Measurements from ENCODE around the gene RNASE7. TPM values are rescaled to one million over a fixed set of nuclear protein-coding genes. Genes with fewer than 3 reads are reported as not detected.
"Not testable (repeated sequence)": the region's sequence is repeated elsewhere in the genome, so short reads cannot be mapped to it uniquely, and the experiment has no call there.

The RNASE7 gene
- total RNA-seq, 1 donor from 2014 or later: not detected

GRCh38 chr14:21040941-21041340 is 1.2 kb upstream of the RNASE7 start:
- DNase-seq (ENCODE audit: low spot score in 2 of 2); FAIRE-seq: not testable (repeated sequence)

- FAIRE-seq (no peak), DNase-seq (ENCODE audit: low spot score in 2 of 2) (no peak)
Measured at GRCh38 chr14:21042918-21043317, 756 bp downstream of the RNASE7 start.

GRCh38 chr14:21043387-21043973 is 1.3 kb downstream of the RNASE7 start:
- FAIRE-seq: no peak
- no peak for DNase-seq (ENCODE audit: low spot score in 2 of 2)

GRCh38 chr14:21043974-21044618 is 1.9 kb downstream of the RNASE7 start:
- no peak for FAIRE-seq
- DNase-seq (ENCODE audit: low spot score in 2 of 2): no peak

GRCh38 chr14:21047378-21047781 is 5.2 kb downstream of the RNASE7 start:
- FAIRE-seq (no peak), DNase-seq (ENCODE audit: low spot score in 2 of 2) (no peak)

GRCh38 chr14:21048638-21049037 is 6.5 kb downstream of the RNASE7 start:
- no peak for DNase-seq (ENCODE audit: low spot score in 2 of 2)
- no peak for FAIRE-seq

GRCh38 chr14:21049271-21049673 is 7.1 kb downstream of the RNASE7 start:
- FAIRE-seq (no peak), DNase-seq (ENCODE audit: low spot score in 2 of 2) (no peak)

GRCh38 chr14:21050597-21050996 is 8.4 kb downstream of the RNASE7 start:
- FAIRE-seq (no peak), DNase-seq (ENCODE audit: low spot score in 2 of 2) (no peak)

GRCh38 chr14:21053184-21054122 is 11.3 kb downstream of the RNASE7 start:
- DNase-seq (ENCODE audit: low spot score in 2 of 2): no peak

GRCh38 chr14:21054123-21054767 is 12.1 kb downstream of the RNASE7 start:
- DNase-seq (ENCODE audit: low spot score in 2 of 2): no peak
- no peak for FAIRE-seq

More at GRCh38 chr14:21053184-21054122, 11.3 kb downstream of the RNASE7 start:
- no peak for FAIRE-seq

GRCh38 chr14:21054768-21055145 is 12.6 kb downstream of the RNASE7 start:
- DNase-seq (ENCODE audit: low spot score in 2 of 2) (no peak), FAIRE-seq (no peak)

- FAIRE-seq: no peak
Measured at GRCh38 chr14:21055432-21056117, 13.4 kb downstream of the RNASE7 start.

GRCh38 chr14:21056520-21057163 is 14.5 kb downstream of the RNASE7 start:
- FAIRE-seq (no peak), DNase-seq (ENCODE audit: low spot score in 2 of 2) (no peak)

More at GRCh38 chr14:21055432-21056117, 13.4 kb downstream of the RNASE7 start:
- no peak for DNase-seq (ENCODE audit: low spot score in 2 of 2)

- FAIRE-seq (no peak), DNase-seq (ENCODE audit: low spot score in 2 of 2) (no peak)
Measured at GRCh38 chr14:21057803-21058675, 15.9 kb downstream of the RNASE7 start, which contains the start of gene RNASE8. Gene RNASE8, plus strand, starts transcription at chr14:21057822. Its CDS starts 71 bp downstream, at chr14:21057893.

- DNase-seq (ENCODE audit: low spot score in 2 of 2) (no peak), FAIRE-seq (no peak)
Measured at GRCh38 chr14:21058903-21059302, 16.7 kb downstream of the RNASE7 start.

GRCh38 chr14:21059842-21060613 is 17.9 kb downstream of the RNASE7 start:
- no peak for FAIRE-seq
- DNase-seq (ENCODE audit: low spot score in 2 of 2): no peak

- no peak for FAIRE-seq
- DNase-seq (ENCODE audit: low spot score in 2 of 2): no peak
Measured at GRCh38 chr14:21060614-21061346, 18.6 kb downstream of the RNASE7 start.

Measured in frontal cortex (tissue), 4 donors.